Measurements from ENCODE around the gene ECHS1.

Gene ECHS1

GRCh38 chr10:133312769-133313145 is 60.4 kb downstream of the ECHS1 start:
- Histone ChIP-seq H3K27ac (ENCODE audit: poor library complexity, severe bottlenecking) (no peak overlapping the region), H3K4me1 (ENCODE audit: insufficient read depth, poor library complexity, severe bottlenecking) (no peaks in the 10 kb centered on the region), H3K9me3 (ENCODE audit: severe bottlenecking) (no peaks in the 10 kb centered on the region), H3K27me3 (ENCODE audit: insufficient read depth, poor library complexity, severe bottlenecking) (no peaks in the 10 kb centered on the region), H3K36me3 (ENCODE audit: low read depth) (peaks cover 10% of the 10 kb centered on the region; the same call in 1 of the 2 replicates), H3K4me3 (ENCODE audit: severe bottlenecking) (no peak overlapping the region)
- ATAC-seq (ENCODE audit: low read depth) (no peak), DNase-seq (ENCODE audit: low spot score) (peak; percentile 18)
- TF ChIP-seq CTCF (IDR thresholded peaks at IDR 0.05; ENCODE audit: poor library complexity, severe bottlenecking), result no peak
